HEK293T (cell line): ENCODE measurements around the gene SEMA7A.

Experiments used
- ARNT ChIP-seq: fragments of 450-650 bp; IDR thresholded peaks from 2 replicates; pipeline ENCODE4 v1.6.1; 2017; ENCODE audit warnings: mild to moderate bottlenecking
- BHLHE40 ChIP-seq: fragments of 450-650 bp; IDR thresholded peaks from 2 replicates; pipeline ENCODE4 v1.6.1; 2016; ENCODE audit warnings: mild to moderate bottlenecking, moderate library complexity, borderline replicate concordance
- CTBP1 ChIP-seq: fragments of 450-650 bp; IDR thresholded peaks from 2 replicates; pipeline ENCODE4 v1.6.1; 2016; ENCODE audit warnings: borderline replicate concordance
- ELF4 ChIP-seq: fragments of 450-650 bp; IDR thresholded peaks from 2 replicates; pipeline ENCODE4 v1.6.1; 2017; ENCODE audit warnings: antibody characterized with exemption
- FOXA1 ChIP-seq: fragments of 450-650 bp; IDR thresholded peaks from 2 replicates; pipeline ENCODE4 v1.6.1; 2016; ENCODE audit warnings: mild to moderate bottlenecking
- FOXM1 ChIP-seq: fragments of 450-650 bp; IDR thresholded peaks from 2 replicates; pipeline ENCODE4 v1.6.1; 2017; ENCODE audit warnings: mild to moderate bottlenecking, borderline replicate concordance
- HDGF ChIP-seq: fragments of 450-650 bp; IDR thresholded peaks from 2 replicates; pipeline ENCODE4 v1.6.1; 2017; ENCODE audit warnings: antibody characterized with exemption, borderline replicate concordance
- LEF1 ChIP-seq: fragments of 450-650 bp; IDR thresholded peaks from 2 replicates; pipeline ENCODE4 v1.6.1; 2017; ENCODE audit warnings: mild to moderate bottlenecking, borderline replicate concordance
- NFRKB ChIP-seq: fragments of 450-650 bp; IDR thresholded peaks from 2 replicates; pipeline ENCODE4 v1.6.1; 2016; ENCODE audit warnings: mild to moderate bottlenecking, moderate library complexity
- PKNOX1 ChIP-seq: fragments of 450-650 bp; IDR thresholded peaks from 2 replicates; pipeline ENCODE4 v1.6.1; 2016
- SP1 ChIP-seq: fragments of 450-650 bp; IDR thresholded peaks from 2 replicates; pipeline ENCODE4 v1.6.1; 2017
- TARDBP ChIP-seq: fragments of 450-650 bp; IDR thresholded peaks from 2 replicates; pipeline ENCODE4 v1.6.1; 2016
- ZNF384 ChIP-seq: fragments of 450-650 bp; IDR thresholded peaks from 2 replicates; pipeline ENCODE4 v1.6.1; 2016

DNA sequence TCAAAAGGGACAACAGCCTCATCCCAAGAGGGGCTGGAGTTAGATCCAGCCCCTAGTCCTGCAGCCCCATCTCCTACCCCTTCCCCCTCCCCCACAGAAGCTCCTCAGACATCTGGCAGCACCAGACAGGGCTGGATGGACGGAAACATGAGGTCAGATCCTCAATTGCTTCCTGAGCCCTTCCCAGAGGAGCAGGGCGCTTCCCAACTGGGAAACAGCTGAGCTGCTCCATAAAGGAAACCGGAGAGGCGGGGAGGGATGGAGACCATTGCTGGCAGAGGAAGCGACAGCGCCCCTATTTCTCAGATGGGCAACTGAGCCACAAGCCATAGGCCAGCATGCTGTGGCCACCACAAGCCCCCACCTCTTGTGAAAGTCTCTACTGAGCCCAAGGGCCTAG, 48.0 kb downstream of the SEMA7A start:
- TF ChIP-seq BHLHE40 (no peak), CTBP1 (no peak), NFRKB (no peak), SP1 (no peak), PKNOX1 (no peak), FOXM1 (no peak), LEF1 (no peak), TARDBP (no peak), ARNT (no peak), FOXA1 (no peak), ELF4 (no peak), ZNF384 (no peak), HDGF (no peak)
